ENCODE data around the gene TECR.

Gene TECR

DNA sequence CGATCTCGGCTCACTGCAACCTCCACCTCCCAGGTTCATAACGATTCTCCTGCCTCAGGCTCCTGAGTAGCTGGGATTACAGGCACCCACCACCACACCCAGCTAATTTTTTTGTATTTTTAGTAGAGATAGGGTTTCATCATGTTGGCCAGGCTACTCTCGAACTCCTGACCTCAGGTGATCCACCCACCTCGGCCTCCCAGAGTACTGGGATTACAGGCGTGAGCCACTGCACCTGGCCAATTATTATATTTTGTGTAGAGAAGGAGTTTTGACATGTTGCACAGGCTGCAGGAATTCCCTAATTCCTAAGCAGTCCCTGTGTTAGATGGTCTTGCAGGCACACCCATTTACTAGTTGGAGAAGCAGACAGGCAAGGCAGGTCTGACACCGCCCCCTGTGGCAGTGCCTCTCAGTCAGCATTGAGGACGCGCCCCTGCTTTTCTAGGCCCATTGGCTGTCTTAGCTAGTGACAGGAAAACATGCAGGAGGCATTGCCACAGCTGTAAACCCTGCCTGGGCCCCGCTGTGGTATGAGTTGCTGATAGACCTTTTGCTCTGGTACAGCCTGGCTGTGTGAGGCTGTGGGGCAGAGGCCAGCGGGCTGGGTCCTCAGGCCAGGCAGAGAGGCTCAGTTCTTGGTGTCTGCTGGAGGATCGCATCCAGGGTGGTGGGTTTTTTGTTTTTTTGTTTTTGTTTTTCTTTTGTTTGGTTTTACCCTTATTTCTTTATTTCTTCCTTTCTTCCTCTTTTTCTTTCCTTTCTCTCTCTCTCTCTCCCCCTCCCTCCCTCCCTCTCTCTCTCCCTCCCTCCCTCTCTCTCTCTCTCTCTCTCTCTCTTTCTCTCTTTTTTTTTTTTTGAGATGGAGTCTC is 22.0 kb downstream of the TECR start:
- TF ChIP-seq, protein P1, sequence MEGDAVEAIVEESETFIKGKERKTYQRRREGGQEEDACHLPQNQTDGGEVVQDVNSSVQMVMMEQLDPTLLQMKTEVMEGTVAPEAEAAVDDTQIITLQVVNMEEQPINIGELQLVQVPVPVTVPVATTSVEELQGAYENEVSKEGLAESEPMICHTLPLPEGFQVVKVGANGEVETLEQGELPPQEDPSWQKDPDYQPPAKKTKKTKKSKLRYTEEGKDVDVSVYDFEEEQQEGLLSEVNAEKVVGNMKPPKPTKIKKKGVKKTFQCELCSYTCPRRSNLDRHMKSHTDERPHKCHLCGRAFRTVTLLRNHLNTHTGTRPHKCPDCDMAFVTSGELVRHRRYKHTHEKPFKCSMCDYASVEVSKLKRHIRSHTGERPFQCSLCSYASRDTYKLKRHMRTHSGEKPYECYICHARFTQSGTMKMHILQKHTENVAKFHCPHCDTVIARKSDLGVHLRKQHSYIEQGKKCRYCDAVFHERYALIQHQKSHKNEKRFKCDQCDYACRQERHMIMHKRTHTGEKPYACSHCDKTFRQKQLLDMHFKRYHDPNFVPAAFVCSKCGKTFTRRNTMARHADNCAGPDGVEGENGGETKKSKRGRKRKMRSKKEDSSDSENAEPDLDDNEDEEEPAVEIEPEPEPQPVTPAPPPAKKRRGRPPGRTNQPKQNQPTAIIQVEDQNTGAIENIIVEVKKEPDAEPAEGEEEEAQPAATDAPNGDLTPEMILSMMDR (IDR thresholded peaks at IDR 0.05): peak; percentile 23; the same call in 1 of the 2 replicates

DNA sequence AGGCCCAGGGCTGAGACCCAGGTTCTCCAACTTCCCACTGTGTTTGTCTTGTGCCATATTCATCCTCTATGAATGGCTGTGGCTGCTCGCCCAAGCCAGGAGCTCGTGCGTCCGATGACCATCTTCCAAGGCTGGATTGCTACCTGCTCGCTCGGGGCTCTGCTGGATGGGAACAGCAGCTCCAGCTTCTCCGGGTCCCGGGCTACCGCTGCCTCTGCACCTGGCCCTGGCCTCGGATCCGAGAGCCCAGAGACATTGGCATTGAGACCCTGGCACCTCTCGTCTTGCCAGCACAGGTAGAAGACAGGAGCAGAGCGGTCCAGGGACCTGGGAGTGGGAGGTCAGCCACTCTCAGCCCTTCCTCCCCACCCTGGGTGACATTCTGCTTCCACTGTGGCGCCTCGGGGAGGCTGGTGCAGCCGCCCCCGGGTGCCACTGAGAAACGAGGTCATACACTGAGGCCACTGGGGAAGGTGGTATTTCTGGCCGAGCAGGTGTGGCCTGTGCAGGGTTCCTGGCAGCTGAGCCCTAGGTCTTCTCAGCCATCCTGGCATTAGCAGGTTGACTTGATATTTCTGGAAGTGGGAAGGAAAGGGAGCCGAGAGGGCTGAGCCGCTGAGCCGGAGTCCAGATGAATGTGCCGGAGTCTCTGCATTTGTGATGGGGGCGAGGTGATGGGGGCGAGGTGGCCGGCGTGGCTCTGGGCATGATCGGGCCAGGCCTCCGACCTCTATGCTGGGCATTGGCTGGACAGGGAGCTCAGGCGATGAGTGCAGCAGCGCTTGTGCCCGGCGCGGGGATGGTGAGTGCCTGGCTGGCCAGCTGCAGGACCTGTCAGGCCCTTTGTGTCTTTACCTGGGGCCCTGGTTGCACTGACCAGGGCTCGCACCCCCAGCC is 23.9 kb downstream of the TECR start:
- TF ChIP-seq, protein P1 (IDR thresholded peaks at IDR 0.05): no peak

DNA sequence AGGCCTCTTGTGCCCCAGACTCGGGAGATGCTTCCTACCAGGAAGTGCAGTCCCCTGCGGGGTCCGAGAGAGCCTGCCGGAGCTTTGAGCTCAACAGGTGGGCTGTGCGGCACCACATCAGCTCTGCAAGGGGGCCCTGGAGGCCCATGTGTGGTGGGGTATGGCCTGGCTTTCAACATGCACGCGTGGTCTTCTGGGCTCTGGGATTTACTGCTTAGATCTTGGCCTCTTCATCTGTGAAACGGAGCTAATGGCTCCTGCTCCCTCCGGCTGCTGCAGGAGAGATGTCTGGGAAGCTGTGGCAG is 24.5 kb downstream of the TECR start:
- TF ChIP-seq, protein P1 (IDR thresholded peaks at IDR 0.05): no peak

DNA sequence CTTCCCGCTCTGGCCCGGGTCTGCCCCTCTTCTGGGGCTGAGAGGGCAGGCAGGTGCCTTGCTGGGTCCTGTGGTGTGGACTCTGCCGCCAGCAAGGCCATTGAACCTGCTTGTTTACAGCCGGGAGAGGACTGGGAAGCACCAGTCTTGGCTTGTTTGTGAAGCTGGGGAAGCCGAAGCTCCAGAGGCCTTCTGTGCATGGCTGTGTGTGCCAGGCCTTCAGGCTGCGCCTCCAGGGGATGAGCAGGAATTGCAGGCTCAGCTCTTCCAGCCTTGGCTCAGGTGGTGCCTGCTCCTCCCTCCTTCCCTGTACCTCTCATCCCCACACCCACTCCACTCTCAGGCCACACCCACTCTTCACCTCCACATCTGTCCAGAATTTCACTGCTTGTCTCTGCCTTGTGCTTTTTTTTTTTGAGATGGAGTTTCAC is 25.0 kb downstream of the TECR start:
- TF ChIP-seq, protein P1 (IDR thresholded peaks at IDR 0.05): peak; percentile 30; the same call in 1 of the 2 replicates

DNA sequence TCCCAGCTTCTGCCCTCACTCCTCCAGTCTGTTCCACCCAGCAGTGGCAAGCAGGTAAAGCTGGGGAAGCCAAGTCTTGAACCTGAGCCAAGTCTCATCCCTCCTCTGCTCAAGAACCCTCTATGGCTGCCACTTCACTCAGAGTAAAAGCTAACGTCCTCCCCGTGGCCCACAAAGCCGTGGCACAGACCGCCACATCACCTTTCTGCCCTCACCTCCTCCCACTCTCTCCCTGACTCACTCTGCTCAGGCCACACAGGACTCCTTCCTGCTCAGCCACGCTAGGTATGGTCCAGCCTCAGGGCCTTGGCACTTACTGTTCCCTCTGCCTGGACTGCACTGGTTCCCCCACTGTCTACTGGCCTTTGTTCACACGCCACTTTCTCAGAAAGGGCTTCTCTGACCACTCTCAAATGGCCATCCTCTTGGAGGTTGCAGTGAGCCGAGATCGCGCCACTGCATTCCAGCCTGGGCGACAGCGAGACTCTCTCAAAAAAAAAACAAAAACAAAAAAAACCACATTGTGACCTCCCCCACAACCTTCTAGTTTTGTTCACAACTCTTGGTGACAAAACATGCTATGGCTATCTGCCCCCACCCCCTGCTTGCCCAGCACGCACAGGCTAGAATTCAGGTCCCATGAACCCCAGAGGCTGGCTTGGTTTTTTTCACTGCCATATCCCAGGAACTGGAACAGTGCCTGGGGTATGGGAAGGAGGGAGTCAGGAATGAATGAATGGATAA is 26.7 kb downstream of the TECR start:
- TF ChIP-seq, protein P1 (IDR thresholded peaks at IDR 0.05): no peak

DNA sequence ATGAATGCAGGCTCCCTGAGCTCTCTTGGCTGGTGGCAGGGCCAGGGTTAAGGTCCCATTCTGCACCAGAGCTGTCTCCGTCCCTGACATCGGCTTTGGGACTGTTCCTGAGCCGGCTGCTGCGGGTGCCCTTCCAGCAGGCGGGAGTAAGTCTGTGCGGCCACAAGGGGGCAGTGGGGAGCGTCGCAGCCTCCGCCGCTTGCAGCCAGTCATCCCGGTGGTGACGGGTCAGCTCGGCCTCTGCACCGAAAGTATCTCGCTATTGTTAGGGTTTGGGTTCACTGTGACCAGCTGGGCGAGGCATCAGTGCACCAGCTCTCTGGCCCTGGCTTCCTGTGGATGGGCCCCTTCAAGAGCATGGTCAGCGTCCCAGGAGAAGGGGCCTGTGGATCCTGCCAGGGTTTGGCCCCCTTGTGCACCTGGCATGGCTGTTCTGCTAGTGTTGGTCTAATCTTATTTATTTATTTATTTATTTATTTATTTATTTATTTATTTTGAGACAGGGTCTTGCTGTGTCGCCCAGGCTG is 27.3 kb downstream of the TECR start:
- TF ChIP-seq, protein P1 (IDR thresholded peaks at IDR 0.05): peak; percentile 99
